SU-DHL-6 (cell line): ENCODE measurements around the gene HSPA1A.

ENCODE experiments used
- CTCF ChIP-seq: fragments of 200-600 bp; sonication (generic); IDR thresholded peaks from one replicate; pipeline ENCODE4 v1.5.1; 2017; ENCODE audit warnings: antibody characterized with exemption, mild to moderate bottlenecking, low read length, moderate library complexity; ENCODE audit not compliant: insufficient read depth, poor library complexity, severe bottlenecking
- EZH2phosphoT487 ChIP-seq: fragments of 200-600 bp; sonication (generic), shearing (Covaris generic); conservative IDR thresholded peaks from 2 replicates; pipeline ENCODE4 v1.6.1; 2018; ENCODE audit warnings: mild to moderate bottlenecking, antibody characterized with exemption, low read length, moderate library complexity, mixed read lengths

DNA sequence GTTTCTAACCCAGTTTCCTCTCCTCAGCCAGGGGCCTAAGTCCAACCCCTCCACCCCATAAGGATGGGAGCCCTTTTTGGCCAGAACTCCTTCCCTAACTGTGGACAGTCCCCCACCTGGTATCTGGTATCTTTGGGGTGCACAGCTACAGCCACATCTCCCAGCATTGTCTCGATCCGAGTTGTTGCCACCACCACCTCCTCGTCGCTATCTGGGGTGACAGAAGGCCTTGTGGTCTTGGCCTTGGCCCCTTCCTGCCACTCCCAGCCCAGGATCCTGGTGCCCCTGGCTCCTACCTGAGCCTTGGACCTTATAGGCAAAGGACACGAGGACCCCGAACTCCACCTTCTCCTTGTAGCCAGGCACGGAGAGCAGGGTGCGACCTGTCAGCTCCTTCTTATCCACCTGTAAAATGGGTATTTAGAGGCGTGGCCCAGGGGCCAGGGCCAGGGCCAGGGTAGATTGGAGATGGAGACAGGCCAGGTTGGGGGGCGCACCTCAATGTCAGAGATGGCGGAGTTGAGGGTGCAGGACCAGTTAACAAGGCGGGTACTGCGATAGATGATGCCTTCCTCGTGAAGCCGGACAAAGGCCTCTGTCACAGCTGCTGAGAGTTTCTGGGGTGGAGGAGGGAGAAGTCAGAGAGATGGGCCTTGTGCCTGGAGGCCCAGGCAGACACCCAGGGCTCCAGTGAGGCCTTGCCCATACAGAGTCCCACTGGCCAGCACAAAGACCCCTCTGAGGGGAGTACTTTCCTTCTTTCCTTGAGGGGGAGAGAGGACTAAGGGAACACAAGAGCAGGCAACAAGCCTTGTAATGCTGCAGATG, 31.0 kb upstream of the HSPA1A start:
- TF ChIP-seq CTCF (no peak), EZH2phosphoT487 (no peak)
